HepG2 (cell line): ENCODE results near the gene RPTOR. TPM values are rescaled to one million over a fixed set of nuclear protein-coding genes. Genes with fewer than 3 reads are reported as not detected.

Source experiments
- ARID4A ChIP-seq: sonication (generic); formaldehyde crosslinking; IDR thresholded peaks from 2 replicates; pipeline ENCODE4 v1.5.0; 2020; ENCODE audit warnings: mild to moderate bottlenecking, missing genetic modification reagents, borderline replicate concordance
- ARID5B ChIP-seq: IDR thresholded peaks from 2 replicates; pipeline ENCODE4 v1.4.0; 2020; ENCODE audit warnings: mild to moderate bottlenecking, missing genetic modification reagents
- ERF ChIP-seq: IDR thresholded peaks from 2 replicates; pipeline ENCODE4 v1.6.1; 2018; ENCODE audit warnings: missing biosample characterization, missing genetic modification reagents
- HNF4G ChIP-seq, 2 experiments: sonication (generic) in 1 of 2; formaldehyde crosslinking in 1 of 2; IDR thresholded peaks; 2 replicates each; pipeline versions ENCODE4 v1.4.0 to v1.6.1; 2011 to 2020; ENCODE audit warnings: borderline replicate concordance in 2 of 2, low read depth in 2 of 2, mild to moderate bottlenecking in 2 of 2, low read length in 1 of 2, missing genetic modification reagents in 1 of 2, moderate library complexity in 1 of 2
- NFKBIZ ChIP-seq: IDR thresholded peaks from 2 replicates; pipeline ENCODE4 v1.6.1; 2018; ENCODE audit warnings: missing genetic modification reagents, missing compliant biosample characterization
- NPAS2 ChIP-seq: sonication (generic); formaldehyde crosslinking; IDR thresholded peaks from 2 replicates; pipeline ENCODE4 v1.8.0; 2022; ENCODE audit warnings: mild to moderate bottlenecking, missing genetic modification reagents, borderline replicate concordance
- UBTF ChIP-seq: sonication (generic); formaldehyde crosslinking; IDR thresholded peaks from 2 replicates; pipeline ENCODE4 v1.4.0; 2020; ENCODE audit warnings: mild to moderate bottlenecking, missing genetic modification reagents
- ZBTB34 ChIP-seq: sonication (generic); formaldehyde crosslinking; IDR thresholded peaks from 2 replicates; pipeline ENCODE4 v1.8.0; 2022; ENCODE audit warnings: mild to moderate bottlenecking, missing genetic modification reagents
- ZFP91 ChIP-seq: sonication (generic); formaldehyde crosslinking; IDR thresholded peaks from 2 replicates; pipeline ENCODE4 v1.9.0; 2022; ENCODE audit warnings: missing genetic modification reagents, mild to moderate bottlenecking, borderline replicate concordance
- ZGPAT ChIP-seq: IDR thresholded peaks from 2 replicates; pipeline ENCODE4 v1.6.1; 2016; ENCODE audit warnings: mild to moderate bottlenecking
- ZNF451 ChIP-seq: sonication (generic); formaldehyde crosslinking; IDR thresholded peaks from 2 replicates; pipeline ENCODE4 v1.5.0; 2020; ENCODE audit warnings: mild to moderate bottlenecking, missing genetic modification reagents
- polyA plus RNA-seq, 8 experiments: library from polyadenylated mRNA; depleted of rRNA in 3 of 8; stranded (reverse) in 7 of 8; unstranded in 1 of 8; fragments of >200 nt; fragmentation: Illumina TruSeq in 4 of 8; extraction: Trizol in 4 of 8; gene quantifications; 2 replicates each; pipeline versions ENCODE4 v1.2.1 to v1.2.3, GENCODE V29; 2011 to 2016; ENCODE audit warnings: low read depth in 4 of 8, missing spikeins in 1 of 8, mixed read lengths in 1 of 8; ENCODE audit not compliant: insufficient read depth in 1 of 8
- total RNA-seq, 5 experiments: library from RNA; depleted of rRNA; stranded (reverse); fragments of >200 nt; fragmentation: Illumina TruSeq; extraction: Trizol; gene quantifications; 2 replicates each; pipeline ENCODE4 v1.2.3, GENCODE V29; 2016; ENCODE audit warnings: low read depth in 1 of 5

The RPTOR gene
- total and polyA plus RNA-seq, 2 of the 13 experiments (the other 11 are each of a cell fraction or from before 2014, with no cell fraction given): 6.6 to 25.3 TPM

- peak; percentile 50 for TF ChIP-seq UBTF (CRISPR knock-in tag)
- TF ChIP-seq HNF4G (IDR thresholded peaks at IDR 0.05; ENCODE audit: borderline replicate concordance, low read depth, low read length): peak; percentile 50
- TF ChIP-seq HNF4G (CRISPR knock-in tag; IDR thresholded peaks at IDR 0.05; ENCODE audit: borderline replicate concordance, low read depth): no peak
- peak; percentile 51; the same call in 1 of the 2 replicates for TF ChIP-seq ZFP91
- TF ChIP-seq ARID5B (CRISPR knock-in tag): peak; percentile 14; the same call in 1 of the 2 replicates
- TF ChIP-seq NFKBIZ: no peak
- TF ChIP-seq ARID4A: peak; percentile 58; the same call in 1 of the 2 replicates
- peak; percentile 48; the same call in 1 of the 2 replicates for TF ChIP-seq ZGPAT (CRISPR knock-in tag)
- TF ChIP-seq ZBTB34 (CRISPR knock-in tag): peak; percentile 88
- TF ChIP-seq ERF (CRISPR knock-in tag): 0 out of 2 replicates have a peak, but pooled peaks have one; percentile 10
- no peak for TF ChIP-seq NPAS2 (CRISPR knock-in tag)
- TF ChIP-seq ZNF451: 0 out of 2 replicates have a peak, but pooled peaks have one; percentile 37
Observed at GRCh38 chr17:81000631-81001357, 456.2 kb downstream of the RPTOR start (continued).
